HG03457 (cell line): ENCODE data around the gene BRME1.

Experiments used
- ATAC-seq: cut with Tn5 transposase; IDR thresholded peaks from one replicate; pipeline ENCODE4 v1.9.1; 2021; ENCODE audit warnings: moderate number of reproducible peaks; ENCODE audit not compliant: unreplicated experiment

Gene BRME1

GRCh38 chr19:13890136-13890535, 15.8 kb downstream of the BRME1 start:
- ATAC-seq: no peak

GRCh38 chr19:13888281-13888680, 17.6 kb downstream of the BRME1 start:
- ATAC-seq: no peak

- ATAC-seq: no peak
Observed at GRCh38 chr19:13887517-13887916, 18.4 kb downstream of the BRME1 start.

GRCh38 chr19:13887018-13887436, 18.9 kb downstream of the BRME1 start:
- no peak for ATAC-seq

- no peak for ATAC-seq
Observed at GRCh38 chr19:13885826-13886365, 20.0 kb downstream of the BRME1 start.

- no peak for ATAC-seq
Observed at GRCh38 chr19:13884726-13885591, 21.0 kb downstream of the BRME1 start.

GRCh38 chr19:13883516-13884064, 22.3 kb downstream of the BRME1 start:
- no peak for ATAC-seq

GRCh38 chr19:13882836-13883235, 23.1 kb downstream of the BRME1 start:
- ATAC-seq: no peak

- ATAC-seq: no peak
Observed at GRCh38 chr19:13882419-13882795, 23.5 kb downstream of the BRME1 start.

- ATAC-seq: no peak
Observed at GRCh38 chr19:13881692-13882418, 24.1 kb downstream of the BRME1 start.

GRCh38 chr19:13881251-13881691, 24.6 kb downstream of the BRME1 start:
- ATAC-seq: no peak

- peak; percentile 71 for ATAC-seq
Observed at GRCh38 chr19:13880059-13881043, 25.6 kb downstream of the BRME1 start.

GRCh38 chr19:13877303-13877702, 28.6 kb downstream of the BRME1 start:
- ATAC-seq: no peak

GRCh38 chr19:13876834-13877233, 29.1 kb downstream of the BRME1 start, which contains the start of gene NANOS3:
Gene NANOS3 (plus strand): TSS chr19:13877134. CDS start chr19:13877249, 115 bp downstream.
- ATAC-seq: no peak

GRCh38 chr19:13875824-13876223, 30.1 kb downstream of the BRME1 start:
- no peak for ATAC-seq

GRCh38 chr19:13873834-13874515, 31.9 kb downstream of the BRME1 start:
- no peak for ATAC-seq

GRCh38 chr19:13872695-13873389, 33.1 kb downstream of the BRME1 start:
- ATAC-seq: no peak

GRCh38 chr19:13872339-13872694, 33.6 kb downstream of the BRME1 start:
- no peak for ATAC-seq

GRCh38 chr19:13870873-13871272, 35.0 kb downstream of the BRME1 start:
- ATAC-seq: no peak
